DLD1 (cell line): ENCODE data around the gene TMOD1.
"Not testable (repeated sequence)": the region's sequence is repeated elsewhere in the genome, so short reads cannot be mapped to it uniquely, and the experiment has no call there.

Experiments
- in situ Hi-C: cut with HindIII; loops from 2 replicates; pipeline ENCODE4 v1.10.0; 2017; ENCODE audit warnings: low sequenced_read_pairs

Gene TMOD1

GRCh38 chr9:97497558-97498375, 3.7 kb upstream of the TMOD1 start:
- in situ Hi-C loops, result not testable (repeated sequence)

DNA sequence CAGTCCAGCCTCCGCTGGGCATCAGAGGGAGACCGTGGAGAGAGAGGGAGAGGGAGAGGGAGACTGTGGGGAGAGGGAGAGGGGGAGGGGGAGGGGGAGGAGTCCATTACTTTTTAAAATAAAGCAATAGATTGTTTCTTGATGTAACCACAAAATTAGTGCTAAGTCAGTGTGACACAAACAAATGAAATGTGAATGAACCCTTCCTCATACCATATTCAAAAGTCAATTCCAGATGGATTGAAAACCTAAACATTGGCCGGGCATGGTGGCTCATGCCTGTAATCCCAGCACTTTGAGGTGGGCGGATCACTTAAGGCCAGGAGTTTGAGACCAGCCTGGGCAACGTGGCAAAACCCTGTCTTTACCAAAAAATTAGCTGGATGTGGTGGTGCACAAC, 2.6 kb upstream of the TMOD1 start:
- in situ Hi-C loops, result not testable (repeated sequence)

GRCh38 chr9:97500263-97500662, 1.2 kb upstream of the TMOD1 start:
- in situ Hi-C loops, result no loop called here

DNA sequence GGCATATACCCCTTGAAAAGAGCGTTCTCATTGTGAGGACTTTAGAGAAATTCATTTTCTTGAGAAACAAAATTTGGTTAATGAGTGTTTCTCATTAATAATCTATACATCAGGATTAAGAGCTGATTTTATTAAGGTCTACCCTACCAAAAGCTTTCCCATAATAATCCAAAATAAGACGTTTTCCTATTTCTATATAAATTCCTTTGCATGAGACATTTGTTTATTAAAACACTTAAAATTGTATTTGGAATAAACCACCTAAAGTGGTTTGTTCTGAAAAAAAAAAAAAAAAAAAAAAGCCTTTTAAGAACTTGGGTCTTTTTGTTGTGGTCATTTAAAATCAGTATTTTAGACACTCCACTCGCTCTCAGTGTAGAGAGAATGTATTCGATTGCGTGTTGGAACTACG, 695 bp upstream of the TMOD1 start:
- in situ Hi-C loops, result no loop called here

DNA sequence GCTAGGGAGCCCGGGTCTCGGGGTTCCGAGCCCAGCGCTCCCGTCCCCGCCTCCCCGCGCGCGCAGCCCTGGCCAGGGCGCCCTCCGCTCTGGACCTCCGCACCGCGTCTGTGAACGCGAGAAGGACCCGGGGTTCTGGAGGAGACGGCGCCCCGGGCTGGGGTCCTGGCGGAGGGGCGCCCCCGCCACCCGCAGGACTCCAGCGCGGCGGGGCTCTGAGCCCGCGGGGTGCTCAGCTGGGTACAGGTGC, 431 bp downstream of the TMOD1 start:
- in situ Hi-C loops, result no loop called here

GRCh38 chr9:97502222-97502983, 937 bp downstream of the TMOD1 start:
- in situ Hi-C loops, result no loop called here

DNA sequence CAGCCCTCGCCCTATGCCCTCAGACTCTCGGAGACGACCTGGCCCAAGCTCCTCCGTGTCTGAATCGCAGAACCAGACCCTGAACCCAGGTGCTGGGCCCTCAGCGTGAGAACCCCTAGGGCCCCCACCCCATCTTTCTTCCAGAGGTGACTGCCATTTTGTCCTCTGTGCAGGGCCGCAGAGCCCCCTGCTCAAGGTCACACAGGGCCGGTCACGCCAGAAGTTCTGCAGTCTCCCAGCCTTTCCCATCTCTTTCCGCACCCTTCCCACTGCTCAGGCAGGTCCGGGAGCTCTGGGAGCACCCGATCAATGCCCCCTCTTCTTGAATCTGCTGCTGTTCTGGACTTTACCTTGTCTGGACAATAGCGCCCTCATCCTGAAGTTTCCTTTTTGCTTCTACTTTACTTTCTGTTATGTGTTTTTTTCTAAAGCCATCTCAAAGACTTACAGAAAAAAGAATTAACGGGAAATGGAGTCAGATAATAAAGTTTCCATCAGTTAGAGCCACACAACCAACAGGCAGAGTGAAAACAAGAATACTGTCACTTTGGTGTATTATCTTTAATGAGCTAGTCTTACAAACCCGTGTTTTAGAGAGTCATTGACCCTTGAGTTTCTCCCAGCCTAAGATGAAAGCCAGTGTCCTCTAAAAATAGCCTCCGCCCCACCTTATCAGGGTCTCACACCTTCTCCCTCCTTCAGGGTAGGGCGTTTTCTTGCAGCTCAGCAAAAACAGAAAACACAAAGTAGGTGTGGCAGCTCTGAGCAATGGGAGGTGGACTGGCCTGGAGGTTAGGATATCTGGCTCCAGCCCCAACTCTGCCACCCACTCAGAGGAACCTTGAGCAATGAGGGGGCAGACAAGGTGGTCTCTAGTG, 1.8 kb downstream of the TMOD1 start:
- in situ Hi-C loops, result no loop called here

- in situ Hi-C loops, result no loop called here
Observed at GRCh38 chr9:97503862-97504210, 2.4 kb downstream of the TMOD1 start.

- in situ Hi-C loops, result no loop called here
Observed at GRCh38 chr9:97504381-97505216, 3.1 kb downstream of the TMOD1 start.

GRCh38 chr9:97505845-97506244, 4.4 kb downstream of the TMOD1 start:
- in situ Hi-C loops, result no loop called here

DNA sequence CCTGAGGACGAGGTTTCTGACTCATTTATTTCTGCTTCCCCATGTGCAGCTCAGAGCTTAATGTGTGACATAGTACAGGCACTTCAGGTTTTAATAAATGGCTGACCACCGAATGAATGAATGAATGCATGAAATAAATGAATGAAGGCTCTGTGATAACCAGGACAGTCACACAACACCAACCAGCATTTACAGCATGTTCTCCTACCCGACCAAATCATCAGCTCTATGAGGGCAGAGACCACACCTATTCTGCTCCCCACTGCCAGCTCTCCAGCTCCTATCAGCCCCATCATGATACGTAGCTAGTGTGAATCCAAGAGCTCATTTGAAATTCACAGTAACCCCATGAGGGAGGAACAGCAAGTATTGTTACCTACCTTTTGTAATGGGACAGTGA, 4.8 kb downstream of the TMOD1 start:
- in situ Hi-C loops, result no loop called here

GRCh38 chr9:97506787-97507186, 5.3 kb downstream of the TMOD1 start:
- in situ Hi-C loops, result no loop called here

DNA sequence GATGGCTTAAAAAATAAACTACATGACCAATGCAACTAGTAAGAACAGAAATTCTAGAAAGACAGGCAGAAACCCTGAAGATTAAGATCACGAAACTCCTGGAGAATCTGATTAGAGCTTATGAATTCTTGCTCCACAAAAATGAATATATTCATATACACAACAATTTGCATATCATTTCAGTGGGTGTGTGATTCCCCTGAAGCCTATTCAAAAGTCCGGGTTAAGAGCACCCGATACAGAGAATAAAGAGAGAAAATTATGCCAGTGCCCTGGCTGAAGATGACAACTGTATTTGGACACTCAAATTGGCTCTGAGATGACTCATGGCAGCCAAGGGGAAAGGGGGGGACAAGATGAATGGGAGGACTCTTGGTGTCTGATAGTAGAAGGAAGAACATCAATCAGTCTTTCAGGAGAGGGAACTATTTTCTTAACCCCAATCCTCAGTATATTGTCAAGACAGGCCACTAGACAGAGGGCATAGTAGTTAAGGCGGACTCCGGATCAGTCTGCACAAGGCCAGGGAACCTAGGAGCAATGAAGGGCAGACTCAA, 6.0 kb downstream of the TMOD1 start:
- in situ Hi-C loops, result no loop called here

- in situ Hi-C loops, result no loop called here
Observed at GRCh38 chr9:97508852-97509251, 7.4 kb downstream of the TMOD1 start.

- in situ Hi-C loops, result no loop called here
Observed at GRCh38 chr9:97510797-97511654, 9.6 kb downstream of the TMOD1 start.

GRCh38 chr9:97511655-97512427, 10.4 kb downstream of the TMOD1 start:
- in situ Hi-C loops, result no loop called here

GRCh38 chr9:97512966-97513560, 11.6 kb downstream of the TMOD1 start:
- in situ Hi-C loops, result no loop called here

- in situ Hi-C loops, result no loop called here
Observed at GRCh38 chr9:97514531-97514930, 13.1 kb downstream of the TMOD1 start.
